ENCODE data around the gene LRP6.

Gene LRP6

GRCh38 chr12:12195081-12195480, 71.8 kb downstream of the LRP6 start:
- TF ChIP-seq TEAD4 (IDR thresholded peaks at IDR 0.05), result no peak
- no peak for TF ChIP-seq TAF1 (IDR thresholded peaks at IDR 0.05; ENCODE audit: low read depth)
- no peak for TF ChIP-seq RAD21 (IDR thresholded peaks at IDR 0.05; ENCODE audit: low read depth)
- TF ChIP-seq USF1 (IDR thresholded peaks at IDR 0.05), result no peak
- TF ChIP-seq REST (IDR thresholded peaks at IDR 0.05; ENCODE audit: low read depth), result no peak
- TF ChIP-seq MAX (IDR thresholded peaks at IDR 0.05), result no peak
- TF ChIP-seq ZBTB7A (IDR thresholded peaks at IDR 0.05; ENCODE audit: low read depth), result no peak
- TF ChIP-seq TCF12 (IDR thresholded peaks at IDR 0.05; ENCODE audit: low read depth), result no peak

GRCh38 chr12:12194206-12194605, 72.6 kb downstream of the LRP6 start:
- no peak for TF ChIP-seq ZBTB7A (IDR thresholded peaks at IDR 0.05; ENCODE audit: low read depth)
- no peak for TF ChIP-seq EGR1 (IDR thresholded peaks at IDR 0.05)
- TF ChIP-seq NFIC (IDR thresholded peaks at IDR 0.05), result no peak
- no peak for TF ChIP-seq CEBPB (IDR thresholded peaks at IDR 0.05)
- no peak for TF ChIP-seq RAD21 (IDR thresholded peaks at IDR 0.05; ENCODE audit: low read depth)
- TF ChIP-seq YY1 (IDR thresholded peaks at IDR 0.05; ENCODE audit: low read depth), result no peak
- TF ChIP-seq TCF12 (IDR thresholded peaks at IDR 0.05; ENCODE audit: low read depth), result no peak
- no peak for TF ChIP-seq TEAD4 (IDR thresholded peaks at IDR 0.05)
- no peak for TF ChIP-seq USF1 (IDR thresholded peaks at IDR 0.05)
- no peak for TF ChIP-seq CREB1 (IDR thresholded peaks at IDR 0.05; ENCODE audit: low read depth)
- no peak for TF ChIP-seq TAF1 (IDR thresholded peaks at IDR 0.05; ENCODE audit: low read depth)
- no peak for TF ChIP-seq REST (IDR thresholded peaks at IDR 0.05; ENCODE audit: low read depth)
- TF ChIP-seq MAX (IDR thresholded peaks at IDR 0.05), result no peak
- no peak for TF ChIP-seq EP300 (IDR thresholded peaks at IDR 0.05; ENCODE audit: borderline replicate concordance)
- no peak for TF ChIP-seq FOXM1 (IDR thresholded peaks at IDR 0.05; ENCODE audit: borderline replicate concordance, low read depth)

- TF ChIP-seq REST (IDR thresholded peaks at IDR 0.05; ENCODE audit: low read depth) (no peak), USF1 (IDR thresholded peaks at IDR 0.05) (no peak), EP300 (IDR thresholded peaks at IDR 0.05; ENCODE audit: borderline replicate concordance) (no peak), EGR1 (IDR thresholded peaks at IDR 0.05) (no peak), MAX (IDR thresholded peaks at IDR 0.05) (no peak), TAF1 (IDR thresholded peaks at IDR 0.05; ENCODE audit: low read depth) (no peak), CEBPB (IDR thresholded peaks at IDR 0.05) (no peak), ZBTB7A (IDR thresholded peaks at IDR 0.05; ENCODE audit: low read depth) (no peak), NFIC (IDR thresholded peaks at IDR 0.05) (no peak), CREB1 (IDR thresholded peaks at IDR 0.05; ENCODE audit: low read depth) (no peak), TEAD4 (IDR thresholded peaks at IDR 0.05) (no peak), YY1 (IDR thresholded peaks at IDR 0.05; ENCODE audit: low read depth) (no peak)
Measured at GRCh38 chr12:12191008-12191407, 75.8 kb downstream of the LRP6 start.

GRCh38 chr12:12190087-12190809, 76.6 kb downstream of the LRP6 start:
- TF ChIP-seq FOXM1 (IDR thresholded peaks at IDR 0.05; ENCODE audit: borderline replicate concordance, low read depth) (no peak), USF1 (IDR thresholded peaks at IDR 0.05) (no peak), REST (IDR thresholded peaks at IDR 0.05; ENCODE audit: low read depth) (no peak), ZBTB7A (IDR thresholded peaks at IDR 0.05; ENCODE audit: low read depth) (no peak)

All from Ishikawa (cell line).